PC-9 (cell line): ENCODE results near the gene NRG3. TPM values are rescaled to one million over a fixed set of nuclear protein-coding genes. Genes with fewer than 3 reads are reported as not detected.

Source experiments
- BruUV-seq: library from RNA; stranded (reverse); fragments of 400-500 nt; replicated peaks from 2 replicates; lab custom pipeline; 2021; lab: Mats Ljungman, UMichigan
- CTCF ChIA-PET: fragments of 300-600 bp; sonication (Branson Sonifier 250); formaldehyde crosslinking; loops from one replicate; lab custom pipeline; 2022; ENCODE audit warnings: antibody characterized with exemption; lab: Charles Lee
- POLR2A ChIA-PET: fragments of 300-600 bp; sonication (Branson Sonifier 250); formaldehyde crosslinking; loops from one replicate; lab custom pipeline; 2022; ENCODE audit warnings: antibody characterized with exemption; ENCODE audit not compliant: unreplicated experiment; lab: Charles Lee
- DNase-seq, 2 experiments: peaks; one replicate each; pipeline versions ENCODE4 v3.0.0 to v3.0.0-alpha.2; 2015 to 2022; ENCODE audit warnings: mixed read lengths in 1 of 2
- H2AFZ ChIP-seq: fragments of 200-600 bp; sonication (generic); 2 replicates; pipeline ENCODE4 v1.8.1; 2017; ENCODE audit warnings: antibody characterized with exemption
- H3F3A ChIP-seq: fragments of 200-600 bp; sonication (generic); 2 replicates; pipeline ENCODE4 v1.8.1; 2017; ENCODE audit warnings: antibody characterized with exemption, mild to moderate bottlenecking, low read depth; ENCODE audit not compliant: insufficient read depth
- H3K27ac ChIP-seq: fragments of 200-600 bp; sonication (generic); 2 replicates; pipeline ENCODE4 v1.6.1; 2016; ENCODE audit warnings: mixed run types
- H3K27me3 ChIP-seq: fragments of 200-600 bp; sonication (generic); 2 replicates; pipeline ENCODE4 v1.6.1; 2016; ENCODE audit warnings: low read depth, mixed run types; ENCODE audit not compliant: insufficient read depth
- H3K36me3 ChIP-seq: fragments of 200-600 bp; sonication (generic); 2 replicates; pipeline ENCODE4 v1.6.1; 2016; ENCODE audit warnings: low read depth, mixed run types
- H3K4me1 ChIP-seq: fragments of 200-600 bp; sonication (generic); replicated peaks from 2 replicates; pipeline ENCODE4 v1.6.1; 2016; ENCODE audit warnings: mixed run types; ENCODE audit not compliant: insufficient read depth
- H3K4me2 ChIP-seq: fragments of 200-600 bp; sonication (generic); 2 replicates; pipeline ENCODE4 v1.6.1; 2017; ENCODE audit warnings: mixed run types
- H3K4me3 ChIP-seq: fragments of 200-600 bp; sonication (generic); 2 replicates; pipeline ENCODE4 v1.6.1; 2016; ENCODE audit warnings: mixed run types
- H3K79me2 ChIP-seq: fragments of 200-600 bp; sonication (generic); 2 replicates; pipeline ENCODE4 v1.6.1; 2017; ENCODE audit warnings: low read depth, mixed run types
- H3K9me2 ChIP-seq: fragments of 200-600 bp; sonication (generic); 2 replicates; pipeline ENCODE4 v1.8.1; 2017; ENCODE audit warnings: mild to moderate bottlenecking; ENCODE audit not compliant: insufficient read depth
- H3K9me3 ChIP-seq: fragments of 200-600 bp; sonication (generic); 2 replicates; pipeline ENCODE4 v1.8.1; 2016; ENCODE audit warnings: low read depth; ENCODE audit not compliant: insufficient read depth
- H4K20me1 ChIP-seq: fragments of 200-600 bp; sonication (generic); 2 replicates; pipeline ENCODE4 v1.8.1; 2017; ENCODE audit not compliant: insufficient read depth
- CTCF ChIP-seq: fragments of 200-600 bp; sonication (generic); conservative IDR thresholded peaks from 2 replicates; pipeline ENCODE4 v1.6.1; 2017; ENCODE audit warnings: mixed run types, antibody characterized with exemption, mild to moderate bottlenecking, moderate library complexity
- EZH2 ChIP-seq: fragments of 200-600 bp; sonication (generic); IDR thresholded peaks from 2 replicates; pipeline ENCODE4 v1.8.0; 2017; ENCODE audit warnings: antibody characterized with exemption, low read depth
- intact Hi-C: fragments of 100-400 bp; cut with micrococcal nuclease; formaldehyde crosslinking; loops from one replicate; pipeline ENCODE4 v1.10.0; 2022; ENCODE audit not compliant: unreplicated experiment
- total RNA-seq: library from RNA; stranded (reverse); gene quantifications from 2 replicates; pipeline ENCODE4 v1.2.3, GENCODE V29; 2021

NRG3 gene
- total RNA-seq, 1 experiment from 2014 or later, result not detected

GRCh38 chr10:82240408-82240807, 365.4 kb downstream of the NRG3 start:
- H2AFZ ChIP-seq, result no peak overlapping the region
- TF ChIP-seq CTCF (no peak), EZH2 (no peak)
- no peaks in the 10 kb centered on the region for H3K27me3 ChIP-seq
- no peak overlapping the region for H3K4me3 ChIP-seq
- H3F3A ChIP-seq, result no peaks in the 10 kb centered on the region
- intact Hi-C loops, result no loop called here
- ChIA-PET CTCF (no interaction called here), POLR2A (no interaction called here)
- no peak overlapping the region for H3K4me2 ChIP-seq
- H3K9me3 ChIP-seq, result no peaks in the 10 kb centered on the region
- H3K27ac ChIP-seq, result no peak overlapping the region
- H3K9me2 ChIP-seq, result no peaks in the 10 kb centered on the region
- H3K4me1 ChIP-seq, result no peaks in the 10 kb centered on the region
- BruUV-seq, result no TSS peak
- no peaks in the 10 kb centered on the region for H3K36me3 ChIP-seq
- no peaks in the 10 kb centered on the region for H3K79me2 ChIP-seq
- no peaks in the 10 kb centered on the region for H4K20me1 ChIP-seq
- no peak for DNase-seq

GRCh38 chr10:82242778-82243177, 367.8 kb downstream of the NRG3 start:
- POLR2A ChIA-PET, result interaction anchor here (0.6 kb wide), 1 partner anchor 186 kb away, joined by 4 read pairs; no protein-coding TSS in a partner anchor
- Histone ChIP-seq H4K20me1 (no peaks in the 10 kb centered on the region), H2AFZ (no peak overlapping the region), H3K9me2 (no peaks in the 10 kb centered on the region), H3K4me3 (no peak overlapping the region), H3K27ac (no peak overlapping the region), H3K4me2 (no peak overlapping the region), H3K9me3 (no peaks in the 10 kb centered on the region), H3K36me3 (no peaks in the 10 kb centered on the region), H3K4me1 (no peaks in the 10 kb centered on the region), H3K79me2 (no peaks in the 10 kb centered on the region), H3F3A (no peaks in the 10 kb centered on the region), H3K27me3 (no peaks in the 10 kb centered on the region)
- intact Hi-C loops, result no loop called here
- no peak for DNase-seq
- TF ChIP-seq CTCF (no peak), EZH2 (no peak)
- CTCF ChIA-PET, result no interaction called here
- BruUV-seq, result no TSS peak

GRCh38 chr10:82245157-82245556, 370.2 kb downstream of the NRG3 start:
- H3K4me2 ChIP-seq, result no peak overlapping the region
- H3K79me2 ChIP-seq, result no peaks in the 10 kb centered on the region
- intact Hi-C loops, result no loop called here
- CTCF ChIA-PET, result no interaction called here
- DNase-seq, result peak in 1 of 2 experiments; percentile 4
- H3K4me1 ChIP-seq, result no peaks in the 10 kb centered on the region
- H3K9me2 ChIP-seq, result no peaks in the 10 kb centered on the region
- POLR2A ChIA-PET, result no interaction called here
- no peaks in the 10 kb centered on the region for H3K36me3 ChIP-seq
- no peaks in the 10 kb centered on the region for H3F3A ChIP-seq
- H3K27me3 ChIP-seq, result no peaks in the 10 kb centered on the region
- no peak overlapping the region for H2AFZ ChIP-seq
- no peaks in the 10 kb centered on the region for H4K20me1 ChIP-seq
- no peaks in the 10 kb centered on the region for H3K9me3 ChIP-seq
- TF ChIP-seq CTCF, result no peak
- no peak for TF ChIP-seq EZH2
- H3K27ac ChIP-seq, result no peak overlapping the region
- BruUV-seq, result no TSS peak
- no peak overlapping the region for H3K4me3 ChIP-seq
